Measurements from ENCODE around the gene NUDT22.

Gene NUDT22

GRCh38 chr11:64278576-64279190, 52.6 kb downstream of the NUDT22 start:
- no peak for DNase-seq
